DOHH2 (cell line): Measurements from ENCODE around the gene PSMB5.

Experiments used
- H3F3A ChIP-seq: fragments of 200-600 bp; sonication (generic), shearing (Covaris generic); 2 replicates; pipeline ENCODE4 v1.6.0; 2016; ENCODE audit warnings: antibody characterized with exemption, mild to moderate bottlenecking; ENCODE audit not compliant: control insufficient read depth, insufficient read depth
- H3K27ac ChIP-seq: fragments of 200-600 bp; sonication (generic); 2 replicates; pipeline ENCODE4 v1.5.1; 2014; ENCODE audit warnings: low read depth, mild to moderate bottlenecking, low read length, moderate library complexity
- H3K27me3 ChIP-seq: fragments of 200-600 bp; sonication (generic); 2 replicates; pipeline ENCODE4 v1.6.1; 2014; ENCODE audit warnings: mild to moderate bottlenecking, low read length, mixed read lengths; ENCODE audit not compliant: control insufficient read depth
- H3K36me3 ChIP-seq: fragments of 200-600 bp; sonication (generic); 2 replicates; pipeline ENCODE4 v1.6.1; 2014; ENCODE audit warnings: mild to moderate bottlenecking, low read length, moderate library complexity, mixed read lengths; ENCODE audit not compliant: control insufficient read depth
- H3K4me1 ChIP-seq: fragments of 200-600 bp; sonication (generic); 2 replicates; pipeline ENCODE4 v1.6.1; 2014; ENCODE audit warnings: mild to moderate bottlenecking, low read length, mixed read lengths; ENCODE audit not compliant: control insufficient read depth
- H3K4me2 ChIP-seq: fragments of 200-600 bp; sonication (generic); 2 replicates; pipeline ENCODE4 v1.6.0; 2014; ENCODE audit warnings: mild to moderate bottlenecking, low read length, moderate library complexity
- H3K4me3 ChIP-seq: fragments of 200-600 bp; sonication (generic); 2 replicates; pipeline ENCODE4 v1.5.1; 2014; ENCODE audit warnings: mild to moderate bottlenecking, low read length, mixed read lengths
- H3K79me2 ChIP-seq: fragments of 200-600 bp; sonication (generic); 2 replicates; pipeline ENCODE4 v1.6.1; 2014; ENCODE audit warnings: mild to moderate bottlenecking, low read length, mixed read lengths; ENCODE audit not compliant: control insufficient read depth
- H3K9me2 ChIP-seq: fragments of 200-600 bp; sonication (generic); replicated peaks from 2 replicates; pipeline ENCODE4 v1.6.1; 2014; ENCODE audit warnings: mild to moderate bottlenecking, low read length, mixed read lengths; ENCODE audit not compliant: control insufficient read depth
- H3K9me3 ChIP-seq: fragments of 200-600 bp; sonication (generic); 2 replicates; pipeline ENCODE4 v1.6.1; 2014; ENCODE audit warnings: antibody characterized with exemption, low read length, mixed read lengths; ENCODE audit not compliant: control insufficient read depth, insufficient read depth
- H4K20me1 ChIP-seq: fragments of 200-600 bp; sonication (generic); 2 replicates; pipeline ENCODE4 v1.6.0; 2014; ENCODE audit warnings: low read depth, mild to moderate bottlenecking, antibody characterized with exemption, low read length, moderate library complexity; ENCODE audit not compliant: control insufficient read depth, insufficient read depth
- EZH2phosphoT487 ChIP-seq: fragments of 200-600 bp; sonication (generic); IDR thresholded peaks from 2 replicates; pipeline ENCODE4 v1.6.1; 2017; ENCODE audit warnings: borderline replicate concordance, mild to moderate bottlenecking, antibody characterized with exemption, low read length, moderate library complexity, mixed read lengths
- TF ChIP-seq, protein P1 (sequence below): fragments of 200-600 bp; sonication (generic); IDR thresholded peaks from one replicate; pipeline ENCODE4 v1.5.1; 2014; ENCODE audit warnings: antibody characterized with exemption, mild to moderate bottlenecking, low read depth, low read length; ENCODE audit not compliant: poor library complexity, severe bottlenecking

The PSMB5 gene

DNA sequence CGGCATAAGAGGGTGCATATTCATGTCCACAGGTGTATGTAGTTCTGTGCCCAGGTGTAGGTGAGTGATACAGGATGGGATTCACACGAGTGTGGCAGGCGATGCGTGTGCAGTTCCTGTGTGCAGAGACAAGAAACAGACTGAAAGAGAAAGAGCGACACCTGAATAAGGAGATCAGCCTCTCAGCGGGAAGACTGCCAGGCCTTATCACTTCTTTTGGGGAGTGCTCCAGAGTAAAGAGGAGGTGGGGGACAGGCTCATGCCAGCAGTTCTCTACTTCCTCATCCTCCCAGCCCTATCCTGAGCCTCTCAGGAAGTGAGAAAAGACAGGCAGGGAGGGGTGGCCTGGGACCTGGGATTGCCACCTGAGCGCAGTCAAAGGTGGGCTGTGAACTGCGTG, 10.1 kb upstream of the PSMB5 start:
- Histone ChIP-seq H3K9me2 (no peaks in the 10 kb centered on the region), H3K79me2 (no peaks in the 10 kb centered on the region), H4K20me1 (no peaks in the 10 kb centered on the region), H3K36me3 (no peaks in the 10 kb centered on the region), H3K27ac (no peak overlapping the region), H3F3A (no peaks in the 10 kb centered on the region), H3K27me3 (no peaks in the 10 kb centered on the region), H3K4me1 (no peaks in the 10 kb centered on the region), H3K4me2 (no peak overlapping the region), H3K9me3 (no peaks in the 10 kb centered on the region), H3K4me3 (no peak overlapping the region)
- TF ChIP-seq, protein P1, sequence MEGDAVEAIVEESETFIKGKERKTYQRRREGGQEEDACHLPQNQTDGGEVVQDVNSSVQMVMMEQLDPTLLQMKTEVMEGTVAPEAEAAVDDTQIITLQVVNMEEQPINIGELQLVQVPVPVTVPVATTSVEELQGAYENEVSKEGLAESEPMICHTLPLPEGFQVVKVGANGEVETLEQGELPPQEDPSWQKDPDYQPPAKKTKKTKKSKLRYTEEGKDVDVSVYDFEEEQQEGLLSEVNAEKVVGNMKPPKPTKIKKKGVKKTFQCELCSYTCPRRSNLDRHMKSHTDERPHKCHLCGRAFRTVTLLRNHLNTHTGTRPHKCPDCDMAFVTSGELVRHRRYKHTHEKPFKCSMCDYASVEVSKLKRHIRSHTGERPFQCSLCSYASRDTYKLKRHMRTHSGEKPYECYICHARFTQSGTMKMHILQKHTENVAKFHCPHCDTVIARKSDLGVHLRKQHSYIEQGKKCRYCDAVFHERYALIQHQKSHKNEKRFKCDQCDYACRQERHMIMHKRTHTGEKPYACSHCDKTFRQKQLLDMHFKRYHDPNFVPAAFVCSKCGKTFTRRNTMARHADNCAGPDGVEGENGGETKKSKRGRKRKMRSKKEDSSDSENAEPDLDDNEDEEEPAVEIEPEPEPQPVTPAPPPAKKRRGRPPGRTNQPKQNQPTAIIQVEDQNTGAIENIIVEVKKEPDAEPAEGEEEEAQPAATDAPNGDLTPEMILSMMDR = no peak
- no peak for TF ChIP-seq EZH2phosphoT487

DNA sequence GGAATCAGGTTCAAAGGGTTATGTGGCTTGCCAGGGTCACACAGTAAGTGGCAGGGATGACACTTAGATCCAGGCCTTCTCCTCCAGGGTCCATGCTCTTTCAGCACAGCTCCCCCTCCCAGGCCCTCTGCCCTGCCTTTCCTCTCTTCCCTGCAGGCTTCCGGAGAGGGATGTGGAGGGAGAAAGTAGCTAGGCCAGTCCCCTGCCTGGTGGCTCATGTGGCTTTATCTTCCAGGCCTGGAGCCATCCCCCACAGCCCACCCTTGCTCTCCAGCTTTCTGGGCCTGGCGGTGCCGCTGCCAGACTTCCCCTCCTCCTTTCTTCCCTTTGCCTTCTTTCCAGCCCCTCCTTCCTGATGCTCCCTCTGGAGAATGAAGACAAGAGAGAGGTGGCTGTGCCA, 9.1 kb upstream of the PSMB5 start:
- H3K79me2 ChIP-seq = no peaks in the 10 kb centered on the region
- H3K9me2 ChIP-seq = no peaks in the 10 kb centered on the region
- H3K9me3 ChIP-seq = no peaks in the 10 kb centered on the region
- H4K20me1 ChIP-seq = no peaks in the 10 kb centered on the region
- H3K36me3 ChIP-seq = no peaks in the 10 kb centered on the region
- H3K27me3 ChIP-seq = no peaks in the 10 kb centered on the region
- H3K4me1 ChIP-seq = no peaks in the 10 kb centered on the region
- no peak overlapping the region for H3K4me3 ChIP-seq
- H3K27ac ChIP-seq = no peak overlapping the region
- no peak for TF ChIP-seq EZH2phosphoT487
- TF ChIP-seq, protein P1 = no peak
- no peak overlapping the region for H3K4me2 ChIP-seq
- no peaks in the 10 kb centered on the region for H3F3A ChIP-seq

DNA sequence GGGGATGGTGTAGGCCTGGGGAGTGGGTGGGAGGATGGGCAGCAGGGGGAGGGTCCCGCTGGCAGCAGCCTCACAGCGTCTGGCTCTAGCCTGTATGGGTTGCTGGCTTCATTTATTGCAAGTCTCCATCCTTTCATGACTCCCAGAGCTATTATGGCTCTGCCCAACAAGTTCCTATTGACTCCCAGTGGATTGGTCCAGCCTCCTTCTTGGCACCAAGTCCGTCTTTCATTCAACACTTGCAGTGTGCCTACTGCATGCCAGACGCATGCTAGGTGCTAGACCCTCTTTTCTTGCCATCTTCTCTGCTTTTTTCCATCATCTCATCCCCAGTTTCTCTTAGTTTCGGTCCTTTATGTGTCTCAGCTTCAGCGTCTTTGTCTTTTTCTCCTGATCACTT, 8.4 kb upstream of the PSMB5 start:
- TF ChIP-seq EZH2phosphoT487 = no peak
- TF ChIP-seq, protein P1 = no peak
- Histone ChIP-seq H3K36me3 (no peaks in the 10 kb centered on the region), H3K27ac (no peak overlapping the region), H4K20me1 (no peaks in the 10 kb centered on the region), H3K79me2 (no peaks in the 10 kb centered on the region), H3K4me1 (no peaks in the 10 kb centered on the region), H3K4me3 (no peak overlapping the region), H3K9me3 (no peaks in the 10 kb centered on the region), H3K4me2 (no peak overlapping the region), H3F3A (no peaks in the 10 kb centered on the region), H3K27me3 (no peaks in the 10 kb centered on the region), H3K9me2 (no peaks in the 10 kb centered on the region)
